NCI-H2227 (cell line): Measurements from ENCODE around the gene LYL1.

Source experiments
- DNase-seq: peaks from one replicate; lab custom pipeline; 2025; ENCODE audit not compliant: unreplicated experiment; lab: John Stamatoyannopoulos, UW

LYL1 gene

GRCh38 chr19:13078381-13078780, 24.3 kb downstream of the LYL1 start:
- no peak for DNase-seq

- peak; percentile 23 for DNase-seq
Observed at GRCh38 chr19:13077240-13077639, 25.4 kb downstream of the LYL1 start.

GRCh38 chr19:13076787-13077186, 25.9 kb downstream of the LYL1 start:
- DNase-seq: no peak

- DNase-seq: no peak
Observed at GRCh38 chr19:13076320-13076719, 26.3 kb downstream of the LYL1 start.

- DNase-seq: no peak
Observed at GRCh38 chr19:13074378-13074777, 28.3 kb downstream of the LYL1 start.

- no peak for DNase-seq
Observed at GRCh38 chr19:13073263-13073662, 29.4 kb downstream of the LYL1 start.

GRCh38 chr19:13072188-13072908, 30.3 kb downstream of the LYL1 start:
- no peak for DNase-seq

GRCh38 chr19:13071444-13072187, 31.0 kb downstream of the LYL1 start:
- DNase-seq: no peak

GRCh38 chr19:13070425-13071140, 32.1 kb downstream of the LYL1 start:
- DNase-seq: no peak

GRCh38 chr19:13069415-13070359, 33.0 kb downstream of the LYL1 start:
- no peak for DNase-seq

GRCh38 chr19:13068085-13068846, 34.4 kb downstream of the LYL1 start:
- DNase-seq: no peak

GRCh38 chr19:13066933-13067807, 35.5 kb downstream of the LYL1 start:
- no peak for DNase-seq

- DNase-seq: no peak
Observed at GRCh38 chr19:13066226-13066625, 36.4 kb downstream of the LYL1 start.

- no peak for DNase-seq
Observed at GRCh38 chr19:13064092-13064489, 38.6 kb downstream of the LYL1 start.

GRCh38 chr19:13063461-13064091, 39.1 kb downstream of the LYL1 start:
- no peak for DNase-seq

- no peak for DNase-seq
Observed at GRCh38 chr19:13062317-13062716, 40.3 kb downstream of the LYL1 start.

- peak; percentile 84 for DNase-seq
Observed at GRCh38 chr19:13060964-13061927, 41.4 kb downstream of the LYL1 start.
